ENCODE measurements around the gene AGMO. TPM values are rescaled to one million over a fixed set of nuclear protein-coding genes. Genes with fewer than 3 reads are reported as not detected.

The AGMO gene
- polyA plus RNA-seq, 1 donor from 2014 or later: not detected

DNA sequence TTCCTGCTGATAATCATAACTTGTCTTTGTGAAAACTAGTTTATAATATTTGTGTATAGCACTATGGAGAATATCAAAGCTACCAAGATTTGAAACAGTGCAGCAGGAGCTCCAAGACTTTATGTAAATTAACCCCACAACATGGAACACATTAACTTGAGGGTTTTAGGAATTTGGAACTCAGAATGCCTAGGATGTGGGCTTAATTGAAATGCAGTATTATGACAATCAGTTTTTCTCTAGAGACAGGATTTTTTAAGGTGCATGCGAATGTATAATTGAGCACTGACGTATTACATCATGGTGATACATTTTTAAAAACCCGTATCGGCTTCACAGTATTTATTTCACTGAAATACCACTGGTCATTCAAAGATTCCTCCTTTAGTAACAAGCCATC is 346.2 kb downstream of the AGMO start:
- H3K9me2 ChIP-seq (ENCODE audit: insufficient read depth, low read length): no peaks in the 10 kb centered on the region
- H3K9ac ChIP-seq (ENCODE audit: low read length): no peak overlapping the region
- H3K36me3 ChIP-seq (ENCODE audit: insufficient read depth, low read length): no peaks in the 10 kb centered on the region
- H2AFZ ChIP-seq (ENCODE audit: low read depth, low read length): no peak overlapping the region
- H3K9me3 ChIP-seq (ENCODE audit: low read length): no peaks in the 10 kb centered on the region
- no peaks in the 10 kb centered on the region for H3F3A ChIP-seq (ENCODE audit: insufficient read depth, low read length, poor library complexity, severe bottlenecking)
- no peak for TF ChIP-seq RAD21 (conservative IDR thresholded peaks at IDR 0.05)
- TF ChIP-seq SMC3 (conservative IDR thresholded peaks at IDR 0.05; ENCODE audit: poor library complexity): no peak
- TF ChIP-seq, protein P1, sequence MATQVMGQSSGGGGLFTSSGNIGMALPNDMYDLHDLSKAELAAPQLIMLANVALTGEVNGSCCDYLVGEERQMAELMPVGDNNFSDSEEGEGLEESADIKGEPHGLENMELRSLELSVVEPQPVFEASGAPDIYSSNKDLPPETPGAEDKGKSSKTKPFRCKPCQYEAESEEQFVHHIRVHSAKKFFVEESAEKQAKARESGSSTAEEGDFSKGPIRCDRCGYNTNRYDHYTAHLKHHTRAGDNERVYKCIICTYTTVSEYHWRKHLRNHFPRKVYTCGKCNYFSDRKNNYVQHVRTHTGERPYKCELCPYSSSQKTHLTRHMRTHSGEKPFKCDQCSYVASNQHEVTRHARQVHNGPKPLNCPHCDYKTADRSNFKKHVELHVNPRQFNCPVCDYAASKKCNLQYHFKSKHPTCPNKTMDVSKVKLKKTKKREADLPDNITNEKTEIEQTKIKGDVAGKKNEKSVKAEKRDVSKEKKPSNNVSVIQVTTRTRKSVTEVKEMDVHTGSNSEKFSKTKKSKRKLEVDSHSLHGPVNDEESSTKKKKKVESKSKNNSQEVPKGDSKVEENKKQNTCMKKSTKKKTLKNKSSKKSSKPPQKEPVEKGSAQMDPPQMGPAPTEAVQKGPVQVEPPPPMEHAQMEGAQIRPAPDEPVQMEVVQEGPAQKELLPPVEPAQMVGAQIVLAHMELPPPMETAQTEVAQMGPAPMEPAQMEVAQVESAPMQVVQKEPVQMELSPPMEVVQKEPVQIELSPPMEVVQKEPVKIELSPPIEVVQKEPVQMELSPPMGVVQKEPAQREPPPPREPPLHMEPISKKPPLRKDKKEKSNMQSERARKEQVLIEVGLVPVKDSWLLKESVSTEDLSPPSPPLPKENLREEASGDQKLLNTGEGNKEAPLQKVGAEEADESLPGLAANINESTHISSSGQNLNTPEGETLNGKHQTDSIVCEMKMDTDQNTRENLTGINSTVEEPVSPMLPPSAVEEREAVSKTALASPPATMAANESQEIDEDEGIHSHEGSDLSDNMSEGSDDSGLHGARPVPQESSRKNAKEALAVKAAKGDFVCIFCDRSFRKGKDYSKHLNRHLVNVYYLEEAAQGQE (IDR thresholded peaks at IDR 0.05; ENCODE audit: borderline replicate concordance): no peak
- TF ChIP-seq TAF1 (IDR thresholded peaks at IDR 0.05; ENCODE audit: low read depth): no peak
- TF ChIP-seq EZH2 (IDR thresholded peaks at IDR 0.05; ENCODE audit: borderline replicate concordance, insufficient read depth, low read length, poor library complexity, severe bottlenecking): no peak
- TF ChIP-seq MXI1 (conservative IDR thresholded peaks at IDR 0.05; ENCODE audit: poor library complexity, severe bottlenecking): no peak
- no peak for TF ChIP-seq EP300 (conservative IDR thresholded peaks at IDR 0.05; ENCODE audit: poor library complexity, severe bottlenecking)
- no peak for TF ChIP-seq POLR2AphosphoS5 (IDR thresholded peaks at IDR 0.05)
- TF ChIP-seq, protein P2, sequence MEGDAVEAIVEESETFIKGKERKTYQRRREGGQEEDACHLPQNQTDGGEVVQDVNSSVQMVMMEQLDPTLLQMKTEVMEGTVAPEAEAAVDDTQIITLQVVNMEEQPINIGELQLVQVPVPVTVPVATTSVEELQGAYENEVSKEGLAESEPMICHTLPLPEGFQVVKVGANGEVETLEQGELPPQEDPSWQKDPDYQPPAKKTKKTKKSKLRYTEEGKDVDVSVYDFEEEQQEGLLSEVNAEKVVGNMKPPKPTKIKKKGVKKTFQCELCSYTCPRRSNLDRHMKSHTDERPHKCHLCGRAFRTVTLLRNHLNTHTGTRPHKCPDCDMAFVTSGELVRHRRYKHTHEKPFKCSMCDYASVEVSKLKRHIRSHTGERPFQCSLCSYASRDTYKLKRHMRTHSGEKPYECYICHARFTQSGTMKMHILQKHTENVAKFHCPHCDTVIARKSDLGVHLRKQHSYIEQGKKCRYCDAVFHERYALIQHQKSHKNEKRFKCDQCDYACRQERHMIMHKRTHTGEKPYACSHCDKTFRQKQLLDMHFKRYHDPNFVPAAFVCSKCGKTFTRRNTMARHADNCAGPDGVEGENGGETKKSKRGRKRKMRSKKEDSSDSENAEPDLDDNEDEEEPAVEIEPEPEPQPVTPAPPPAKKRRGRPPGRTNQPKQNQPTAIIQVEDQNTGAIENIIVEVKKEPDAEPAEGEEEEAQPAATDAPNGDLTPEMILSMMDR (IDR thresholded peaks at IDR 0.05; ENCODE audit: poor library complexity, severe bottlenecking): no peak
- H3K27me3 ChIP-seq (ENCODE audit: insufficient read depth, low read depth, low read length): no peaks in the 10 kb centered on the region
- no peak overlapping the region for H3K4me2 ChIP-seq (ENCODE audit: low read length)
- no peak overlapping the region for H3K27ac ChIP-seq (ENCODE audit: low read length)
- no peaks in the 10 kb centered on the region for H3K79me2 ChIP-seq (replicated peaks; ENCODE audit: insufficient read depth, low read length)
- H3K4me3 ChIP-seq (ENCODE audit: low read length): no peak overlapping the region
- no peaks in the 10 kb centered on the region for H4K20me1 ChIP-seq (ENCODE audit: insufficient read depth)

DNA sequence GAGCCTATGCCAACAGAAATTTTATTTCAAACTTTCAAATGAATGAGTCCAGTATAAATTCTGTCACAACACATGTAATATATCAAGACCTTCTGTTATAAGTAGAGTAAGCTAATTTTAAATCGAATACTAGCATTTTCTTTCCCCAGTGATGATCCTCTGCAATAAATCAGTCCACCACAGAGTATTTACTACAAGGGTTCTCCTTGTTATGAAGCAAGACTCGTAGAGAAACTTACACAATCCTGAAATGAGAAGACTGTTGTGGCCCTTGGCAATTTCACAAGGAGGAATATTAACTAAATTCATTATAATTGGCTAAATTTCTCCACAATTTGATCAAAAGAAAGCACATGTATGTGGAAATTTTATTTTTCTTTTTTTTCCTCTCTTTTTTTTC is 346.8 kb downstream of the AGMO start:
- Histone ChIP-seq H3K27me3 (ENCODE audit: insufficient read depth, low read depth, low read length) (no peaks in the 10 kb centered on the region), H3K4me3 (ENCODE audit: low read length) (no peak overlapping the region), H3K9me2 (ENCODE audit: insufficient read depth, low read length) (no peaks in the 10 kb centered on the region), H3K27ac (ENCODE audit: low read length) (no peak overlapping the region), H3F3A (ENCODE audit: insufficient read depth, low read length, poor library complexity, severe bottlenecking) (no peaks in the 10 kb centered on the region), H4K20me1 (ENCODE audit: insufficient read depth) (no peaks in the 10 kb centered on the region), H3K9ac (ENCODE audit: low read length) (no peak overlapping the region), H3K36me3 (ENCODE audit: insufficient read depth, low read length) (no peaks in the 10 kb centered on the region), H3K4me2 (ENCODE audit: low read length) (no peak overlapping the region), H3K9me3 (ENCODE audit: low read length) (no peaks in the 10 kb centered on the region), H2AFZ (ENCODE audit: low read depth, low read length) (no peak overlapping the region), H3K79me2 (replicated peaks; ENCODE audit: insufficient read depth, low read length) (no peaks in the 10 kb centered on the region)
- TF ChIP-seq RAD21 (conservative IDR thresholded peaks at IDR 0.05) (no peak), TAF1 (IDR thresholded peaks at IDR 0.05; ENCODE audit: low read depth) (no peak), SMC3 (conservative IDR thresholded peaks at IDR 0.05; ENCODE audit: poor library complexity) (no peak), EZH2 (IDR thresholded peaks at IDR 0.05; ENCODE audit: borderline replicate concordance, insufficient read depth, low read length, poor library complexity, severe bottlenecking) (no peak), POLR2AphosphoS5 (IDR thresholded peaks at IDR 0.05) (no peak), MXI1 (conservative IDR thresholded peaks at IDR 0.05; ENCODE audit: poor library complexity, severe bottlenecking) (no peak), EP300 (conservative IDR thresholded peaks at IDR 0.05; ENCODE audit: poor library complexity, severe bottlenecking) (no peak)
- TF ChIP-seq, protein P2 (IDR thresholded peaks at IDR 0.05; ENCODE audit: poor library complexity, severe bottlenecking): no peak
- TF ChIP-seq, protein P1 (IDR thresholded peaks at IDR 0.05; ENCODE audit: borderline replicate concordance): no peak

All from neural cell (in vitro differentiated cells).